Measurements from ENCODE around the gene ZNF48. TPM values are rescaled to one million over a fixed set of nuclear protein-coding genes. Genes with fewer than 3 reads are reported as not detected.

Gene ZNF48
- polyA plus RNA-seq, 1 donor (not counting 4 experiments of a cell fraction or from before 2014, with no cell fraction given), result 4.3 TPM

DNA sequence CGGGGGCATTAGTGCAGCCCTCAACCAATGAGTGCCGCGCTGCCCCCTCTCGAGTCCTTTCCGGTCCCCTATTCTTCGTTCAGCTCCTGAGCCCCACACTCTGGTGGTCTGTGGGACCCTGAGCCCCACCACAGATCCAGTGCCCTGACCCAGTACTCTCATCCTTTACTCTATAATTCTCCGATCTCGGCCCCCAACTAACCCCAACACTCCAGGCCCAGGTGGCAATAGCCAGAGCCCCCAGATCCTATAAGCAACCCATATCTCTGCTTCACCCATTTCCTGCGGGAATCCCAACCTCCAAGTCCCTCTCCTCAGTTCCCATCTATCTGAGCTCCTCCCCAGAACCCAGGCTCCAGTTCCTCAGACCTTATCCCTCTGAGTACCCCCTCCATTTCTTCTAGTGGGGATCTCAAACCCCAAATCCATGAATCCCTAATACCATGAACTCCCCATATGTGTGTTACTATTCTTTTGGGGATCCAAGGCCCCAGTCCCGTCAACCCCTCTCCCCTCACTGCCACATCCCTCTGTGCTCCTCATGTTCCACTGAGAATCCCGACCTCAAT lies 23.9 kb upstream of the ZNF48 start:
- Histone ChIP-seq H3K4me2 (ENCODE audit: control insufficient read depth, extremely low read depth, insufficient read depth, low read depth, low read length) (peak overlapping the region; percentile 92), H3K36me3 (ENCODE audit: control insufficient read depth in 2 of 2, extremely low read depth in 1 of 2, insufficient read depth in 2 of 2, low read length in 2 of 2) (peaks cover 0 to 7% of the 10 kb centered on the region in 2 experiments), H3K27ac (ENCODE audit: control insufficient read depth, insufficient read depth, low read length) (peak overlapping the region; percentile 26), H4K20me1 (ENCODE audit: control insufficient read depth, extremely low read depth, insufficient read depth, low read length) (peaks cover 12% of the 10 kb centered on the region), H3K27me3 (ENCODE audit: control insufficient read depth, extremely low read depth, insufficient read depth, low read length) (no peaks in the 10 kb centered on the region), H3K79me2 (ENCODE audit: control insufficient read depth, insufficient read depth, low read length) (peaks cover 38% of the 10 kb centered on the region), H3K4me1 (ENCODE audit: control insufficient read depth, extremely low read depth, insufficient read depth, low read length) (peaks cover 25% of the 10 kb centered on the region), H3K9me3 (ENCODE audit: control insufficient read depth, low read depth, low read length) (no peaks in the 10 kb centered on the region), H3K9me1 (ENCODE audit: control insufficient read depth, extremely low read depth, insufficient read depth, low read length) (peaks cover 3% of the 10 kb centered on the region), H3K9ac (ENCODE audit: control insufficient read depth, extremely low read depth, insufficient read depth, low read length) (peak overlapping the region; percentile 63), H2AFZ (ENCODE audit: control insufficient read depth, low read length) (peak overlapping the region; percentile 78), H3K4me3 (ENCODE audit: control insufficient read depth in 2 of 3, extremely low read depth in 1 of 3, insufficient read depth in 2 of 3, low read depth in 1 of 3, low read length in 3 of 3) (peak overlapping the region; percentile 43 to 81 (median 70))
- no peak for FAIRE-seq
- TF ChIP-seq CTCF (optimal IDR thresholded peaks at IDR 0.05 in 1 of 3, IDR thresholded peaks at IDR 0.05 in 1 of 3, conservative IDR thresholded peaks at IDR 0.05 in 1 of 3; ENCODE audit: extremely low read depth in 1 of 3, insufficient read depth in 2 of 3, low read length in 3 of 3), result no peak
- no peak for TF ChIP-seq EZH2 (IDR thresholded peaks at IDR 0.05; ENCODE audit: low read length)
- dilution Hi-C loops (cut with MboI; ENCODE audit: extremely low pct_ligation_motif_present, low sequenced_read_pairs), result no loop called here
- DNase-seq (ENCODE audit: low read depth, low spot score), result no peak

DNA sequence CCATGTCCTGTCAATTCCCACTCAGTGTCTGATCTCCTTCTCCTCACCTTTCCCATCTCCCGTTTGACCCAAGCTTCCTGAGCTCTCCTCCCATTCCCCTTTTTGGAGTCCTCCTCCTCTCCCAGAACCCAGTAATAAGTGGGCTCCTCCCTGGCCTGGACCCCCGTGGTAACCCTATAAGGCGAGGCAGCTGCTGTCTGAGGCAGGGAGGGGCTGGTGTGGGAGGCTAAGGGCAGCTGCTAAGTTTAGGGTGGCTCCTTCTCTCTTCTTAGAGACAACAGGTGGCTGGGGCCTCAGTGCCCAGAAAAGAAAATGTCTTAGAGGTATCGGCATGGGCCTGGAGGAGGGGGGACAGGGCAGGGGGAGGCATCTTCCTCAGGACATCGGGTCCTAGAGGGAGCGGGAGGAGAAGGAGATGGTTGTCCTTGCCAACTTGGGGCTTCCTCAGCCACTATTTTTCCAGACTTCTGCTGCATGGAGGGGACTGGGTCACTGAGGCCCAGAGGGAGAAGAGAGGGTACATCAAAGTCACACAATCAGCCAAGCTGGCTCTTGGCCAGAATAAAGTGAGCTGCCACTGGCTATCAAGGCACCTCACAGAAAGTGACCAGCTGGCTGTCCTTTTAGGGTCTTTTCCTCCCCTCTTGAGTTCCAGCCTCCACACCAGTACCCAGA lies 23.0 kb upstream of the ZNF48 start:
- Histone ChIP-seq H3K9me3 (ENCODE audit: control insufficient read depth, low read depth, low read length) (no peaks in the 10 kb centered on the region), H3K9ac (ENCODE audit: control insufficient read depth, extremely low read depth, insufficient read depth, low read length) (no peak overlapping the region), H3K9me1 (ENCODE audit: control insufficient read depth, extremely low read depth, insufficient read depth, low read length) (peaks cover 3% of the 10 kb centered on the region), H3K27me3 (ENCODE audit: control insufficient read depth, extremely low read depth, insufficient read depth, low read length) (no peaks in the 10 kb centered on the region), H3K36me3 (ENCODE audit: control insufficient read depth in 2 of 2, extremely low read depth in 1 of 2, insufficient read depth in 2 of 2, low read length in 2 of 2) (peaks cover 0 to 2% of the 10 kb centered on the region in 2 experiments), H3K27ac (ENCODE audit: control insufficient read depth, insufficient read depth, low read length) (no peak overlapping the region), H3K79me2 (ENCODE audit: control insufficient read depth, insufficient read depth, low read length) (peaks cover 30% of the 10 kb centered on the region), H3K4me3 (ENCODE audit: control insufficient read depth in 2 of 3, extremely low read depth in 1 of 3, insufficient read depth in 2 of 3, low read depth in 1 of 3, low read length in 3 of 3) (no peak overlapping the region), H2AFZ (ENCODE audit: control insufficient read depth, low read length) (peak overlapping the region; percentile 78), H4K20me1 (ENCODE audit: control insufficient read depth, extremely low read depth, insufficient read depth, low read length) (peaks cover 12% of the 10 kb centered on the region), H3K4me1 (ENCODE audit: control insufficient read depth, extremely low read depth, insufficient read depth, low read length) (peaks cover 23% of the 10 kb centered on the region), H3K4me2 (ENCODE audit: control insufficient read depth, extremely low read depth, insufficient read depth, low read depth, low read length) (no peak overlapping the region)
- TF ChIP-seq EZH2 (IDR thresholded peaks at IDR 0.05; ENCODE audit: low read length) (no peak), CTCF (optimal IDR thresholded peaks at IDR 0.05 in 1 of 3, IDR thresholded peaks at IDR 0.05 in 1 of 3, conservative IDR thresholded peaks at IDR 0.05 in 1 of 3; ENCODE audit: extremely low read depth in 1 of 3, insufficient read depth in 2 of 3, low read length in 3 of 3) (no peak)
- FAIRE-seq, result no peak
- dilution Hi-C loops (cut with MboI; ENCODE audit: extremely low pct_ligation_motif_present, low sequenced_read_pairs), result no loop called here
- DNase-seq (ENCODE audit: low read depth, low spot score), result no peak
